Measurements from ENCODE around the gene IL2RA.

The IL2RA gene

GRCh38 chr10:6055929-6056328 lies 6.2 kb downstream of the IL2RA start:
- no peak overlapping the region for H3K27ac ChIP-seq
- TF ChIP-seq CTCF (conservative IDR thresholded peaks at IDR 0.05) (no peak), ZFX (IDR thresholded peaks at IDR 0.05) (no peak)

DNA sequence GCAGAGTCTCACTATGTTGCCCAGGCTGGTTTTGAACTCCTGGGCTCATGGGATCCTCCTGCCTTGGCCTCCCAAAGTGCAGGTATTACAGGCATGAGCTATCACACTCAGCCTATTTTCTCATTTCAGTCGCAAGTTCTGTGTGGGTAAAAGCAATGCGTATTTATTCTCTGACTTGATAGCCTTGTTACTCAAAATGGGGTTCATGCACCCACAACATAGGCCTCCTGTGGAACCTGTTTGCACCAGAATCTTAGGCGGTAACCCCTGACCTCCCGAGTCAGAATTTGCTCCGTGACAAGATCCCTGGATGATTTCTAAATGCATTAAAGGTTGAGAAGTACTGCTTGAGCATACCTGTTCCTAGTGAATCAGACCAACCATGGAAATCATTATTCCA lies 7.3 kb downstream of the IL2RA start:
- no peak overlapping the region for H3K27ac ChIP-seq
- TF ChIP-seq ZFX (IDR thresholded peaks at IDR 0.05) (no peak), CTCF (conservative IDR thresholded peaks at IDR 0.05) (no peak)

GRCh38 chr10:6053816-6054631 lies 8.1 kb downstream of the IL2RA start:
- TF ChIP-seq CTCF (conservative IDR thresholded peaks at IDR 0.05) (no peak), ZFX (IDR thresholded peaks at IDR 0.05) (no peak)
- no peak overlapping the region for H3K27ac ChIP-seq

DNA sequence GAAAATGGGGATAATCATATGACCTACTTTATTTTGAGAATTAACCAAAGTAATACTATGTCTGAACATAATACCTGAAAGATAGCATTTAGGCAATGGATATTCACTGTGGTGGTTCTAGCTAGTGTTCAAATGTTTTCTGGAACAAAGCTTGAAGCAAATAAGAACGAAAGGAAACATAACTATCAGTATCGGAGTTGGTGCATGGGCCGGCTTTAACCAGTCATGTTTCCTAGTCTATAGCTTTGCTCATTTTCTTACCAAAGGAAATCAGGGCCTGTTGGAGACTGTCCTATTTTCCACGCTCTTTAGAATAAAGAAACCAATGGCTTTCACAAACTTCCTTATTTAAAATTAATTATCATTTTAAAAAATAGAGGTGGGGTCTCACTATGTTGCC lies 8.9 kb downstream of the IL2RA start:
- no peak for TF ChIP-seq ZFX (IDR thresholded peaks at IDR 0.05)
- no peak for TF ChIP-seq CTCF (conservative IDR thresholded peaks at IDR 0.05)
- no peak overlapping the region for H3K27ac ChIP-seq

- TF ChIP-seq ZFX (IDR thresholded peaks at IDR 0.05), result no peak
- no peak for TF ChIP-seq CTCF (conservative IDR thresholded peaks at IDR 0.05)
- H3K27ac ChIP-seq, result no peak overlapping the region
Measured at GRCh38 chr10:6052247-6053221, 9.6 kb downstream of the IL2RA start.

DNA sequence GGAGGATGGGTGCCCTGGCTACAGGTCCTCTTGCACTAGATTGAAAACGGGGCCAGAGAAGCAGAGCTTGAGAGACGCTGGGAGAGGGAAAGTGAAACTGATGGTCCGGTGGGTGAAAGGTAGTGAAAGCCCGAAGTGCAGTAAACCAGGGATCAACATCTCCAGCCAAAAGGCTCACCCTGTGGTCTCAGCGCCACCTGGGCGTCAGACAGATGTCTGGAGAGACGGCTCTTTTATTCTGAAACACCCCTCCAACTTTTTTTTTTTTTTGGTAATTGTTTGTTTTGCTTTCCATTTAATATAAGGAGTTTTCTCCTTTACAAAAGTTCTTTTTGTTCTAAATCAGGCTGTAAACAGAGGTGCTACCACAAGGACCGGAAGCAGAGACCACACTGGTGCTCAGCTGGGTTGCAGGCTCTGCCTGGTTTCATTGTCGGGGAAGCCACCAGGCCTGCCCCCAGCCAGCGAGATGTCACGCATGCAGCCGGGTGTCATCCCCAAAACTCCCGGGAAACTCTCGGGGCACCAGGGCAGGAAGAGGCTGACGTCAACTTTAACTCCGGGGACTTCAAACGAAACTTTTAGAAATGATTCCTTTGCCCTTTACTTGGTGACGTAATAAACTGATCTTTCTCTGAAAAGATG lies 11.2 kb downstream of the IL2RA start:
- no peak for TF ChIP-seq ZFX (IDR thresholded peaks at IDR 0.05)
- peak; percentile 43 for TF ChIP-seq CTCF (conservative IDR thresholded peaks at IDR 0.05)

More for the DNA sequence above, 11.2 kb downstream of the IL2RA start:
- no peak overlapping the region for H3K27ac ChIP-seq

All from C4-2B (cell line).